ENCODE data around the gene PSMD1. TPM values are rescaled to one million over a fixed set of nuclear protein-coding genes. Genes with fewer than 3 reads are reported as not detected.

PSMD1 gene
- total RNA-seq, 2 experiments from 2014 or later = 27.9 to 31.3 TPM

DNA sequence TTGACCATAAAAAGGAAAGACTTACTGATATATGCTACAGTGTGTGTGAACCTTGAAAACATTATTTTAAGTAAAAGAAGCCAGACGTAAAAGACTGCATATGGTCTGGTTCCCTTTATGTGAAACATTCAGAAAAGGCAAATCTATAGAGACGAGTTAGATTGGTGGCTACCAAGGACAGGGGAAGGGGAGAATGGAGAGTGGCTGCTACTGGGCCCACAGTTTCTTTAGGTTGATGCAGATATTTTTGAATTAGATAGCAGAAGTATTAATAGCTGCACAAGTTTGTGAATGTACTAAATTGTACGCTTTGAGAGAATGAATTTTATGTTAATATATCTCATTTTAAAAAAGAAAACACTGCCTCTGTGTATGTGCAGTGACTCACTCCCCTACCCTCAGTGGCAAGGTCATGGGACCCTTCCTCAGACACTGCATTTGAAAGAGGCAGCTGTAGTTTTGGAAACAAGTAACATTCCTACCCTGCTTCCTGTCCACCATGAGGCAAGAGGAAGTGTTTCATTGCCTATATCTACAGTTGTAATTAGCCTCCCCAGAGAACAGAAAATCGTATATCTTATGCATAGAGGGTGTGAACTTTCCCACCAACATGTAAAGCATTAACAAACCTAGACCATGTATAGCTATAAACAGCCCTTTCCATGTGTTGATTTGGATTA, 111.9 kb downstream of the PSMD1 start:
- H3K36me3 Mint-ChIP-seq (ENCODE audit: low read depth) = peaks cover 81% of the 10 kb centered on the region
- Histone ChIP-seq H3K36me3 (ENCODE audit: insufficient read depth, low read length) (peaks cover 83% of the 10 kb centered on the region), H3K4me1 (ENCODE audit: insufficient read depth, low read length) (no peaks in the 10 kb centered on the region), H3K27me3 (ENCODE audit: control insufficient read depth in 1 of 2, insufficient read depth in 2 of 2, low read length in 2 of 2) (no peaks in the 10 kb centered on the region), H3K9me3 (ENCODE audit: control insufficient read depth in 1 of 2, insufficient read depth in 1 of 2, low read length in 2 of 2) (no peaks in the 10 kb centered on the region), H3K4me3 (ENCODE audit: low read length) (no peak overlapping the region), H3K27ac (ENCODE audit: low read depth in 1 of 2, low read length in 2 of 2) (no peak overlapping the region)
- ChIA-PET POLR2A (no interaction called here), CTCF (no interaction called here)
- no peaks in the 10 kb centered on the region for H3K9me3 Mint-ChIP-seq
- intact Hi-C loops (cut with DNase I, micrococcal nuclease) = loop anchor here in 1 of 2 experiments (10.0 kb wide), 1 partner anchor 64 kb away; no protein-coding TSS in a partner anchor
- ATAC-seq (ENCODE audit: poor library complexity) (no peak), DNase-seq (no peak)
- no peak overlapping the region for H3K4me3 Mint-ChIP-seq
- TF ChIP-seq, protein P1, sequence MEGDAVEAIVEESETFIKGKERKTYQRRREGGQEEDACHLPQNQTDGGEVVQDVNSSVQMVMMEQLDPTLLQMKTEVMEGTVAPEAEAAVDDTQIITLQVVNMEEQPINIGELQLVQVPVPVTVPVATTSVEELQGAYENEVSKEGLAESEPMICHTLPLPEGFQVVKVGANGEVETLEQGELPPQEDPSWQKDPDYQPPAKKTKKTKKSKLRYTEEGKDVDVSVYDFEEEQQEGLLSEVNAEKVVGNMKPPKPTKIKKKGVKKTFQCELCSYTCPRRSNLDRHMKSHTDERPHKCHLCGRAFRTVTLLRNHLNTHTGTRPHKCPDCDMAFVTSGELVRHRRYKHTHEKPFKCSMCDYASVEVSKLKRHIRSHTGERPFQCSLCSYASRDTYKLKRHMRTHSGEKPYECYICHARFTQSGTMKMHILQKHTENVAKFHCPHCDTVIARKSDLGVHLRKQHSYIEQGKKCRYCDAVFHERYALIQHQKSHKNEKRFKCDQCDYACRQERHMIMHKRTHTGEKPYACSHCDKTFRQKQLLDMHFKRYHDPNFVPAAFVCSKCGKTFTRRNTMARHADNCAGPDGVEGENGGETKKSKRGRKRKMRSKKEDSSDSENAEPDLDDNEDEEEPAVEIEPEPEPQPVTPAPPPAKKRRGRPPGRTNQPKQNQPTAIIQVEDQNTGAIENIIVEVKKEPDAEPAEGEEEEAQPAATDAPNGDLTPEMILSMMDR (IDR thresholded peaks at IDR 0.05) = no peak
- H3K27ac Mint-ChIP-seq = no peak overlapping the region
- no peaks in the 10 kb centered on the region for H3K4me1 Mint-ChIP-seq (ENCODE audit: low read depth)
- no peaks in the 10 kb centered on the region for H3K27me3 Mint-ChIP-seq

DNA sequence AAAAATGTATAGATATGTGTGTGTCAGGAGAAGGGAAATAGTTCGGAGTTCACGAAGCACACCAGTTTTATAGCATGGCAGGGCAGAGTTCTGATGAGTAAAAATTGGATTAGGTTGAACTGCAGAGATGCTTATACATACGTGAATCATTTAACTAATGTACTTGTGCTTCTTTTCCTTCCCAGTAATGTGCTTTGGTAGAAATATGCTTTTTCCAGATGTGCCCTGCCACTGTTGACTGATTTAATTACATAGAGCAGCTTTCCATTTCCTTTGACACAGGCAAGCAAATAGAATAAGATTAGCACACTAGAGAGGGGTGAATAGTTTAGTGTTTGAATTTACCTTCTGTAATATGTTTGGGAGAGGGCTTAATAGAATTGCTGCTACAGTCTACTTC, 112.8 kb downstream of the PSMD1 start:
- no peak for ATAC-seq (ENCODE audit: poor library complexity)
- H3K4me1 Mint-ChIP-seq (ENCODE audit: low read depth) = no peaks in the 10 kb centered on the region
- H3K36me3 Mint-ChIP-seq (ENCODE audit: low read depth) = peaks cover 85% of the 10 kb centered on the region
- no peaks in the 10 kb centered on the region for H3K4me1 ChIP-seq (ENCODE audit: insufficient read depth, low read length)
- H3K4me3 Mint-ChIP-seq = no peak overlapping the region
- no peak for DNase-seq
- TF ChIP-seq, protein P1 (IDR thresholded peaks at IDR 0.05) = no peak
- no peak overlapping the region for H3K4me3 ChIP-seq (ENCODE audit: low read length)
- H3K27ac ChIP-seq (ENCODE audit: low read depth in 1 of 2, low read length in 2 of 2) = no peak overlapping the region
- intact Hi-C loops (cut with DNase I, micrococcal nuclease) = loop anchor here in 1 of 2 experiments (10.0 kb wide), 1 partner anchor 65 kb away; no protein-coding TSS in a partner anchor
- H3K27me3 ChIP-seq (ENCODE audit: control insufficient read depth in 1 of 2, insufficient read depth in 2 of 2, low read length in 2 of 2) = no peaks in the 10 kb centered on the region
- POLR2A ChIA-PET = no interaction called here
- peaks cover 79% of the 10 kb centered on the region for H3K36me3 ChIP-seq (ENCODE audit: insufficient read depth, low read length)
- H3K9me3 Mint-ChIP-seq = no peaks in the 10 kb centered on the region
- H3K9me3 ChIP-seq (ENCODE audit: control insufficient read depth in 1 of 2, insufficient read depth in 1 of 2, low read length in 2 of 2) = no peaks in the 10 kb centered on the region
- no peaks in the 10 kb centered on the region for H3K27me3 Mint-ChIP-seq
- CTCF ChIA-PET = no interaction called here
- no peak overlapping the region for H3K27ac Mint-ChIP-seq

DNA sequence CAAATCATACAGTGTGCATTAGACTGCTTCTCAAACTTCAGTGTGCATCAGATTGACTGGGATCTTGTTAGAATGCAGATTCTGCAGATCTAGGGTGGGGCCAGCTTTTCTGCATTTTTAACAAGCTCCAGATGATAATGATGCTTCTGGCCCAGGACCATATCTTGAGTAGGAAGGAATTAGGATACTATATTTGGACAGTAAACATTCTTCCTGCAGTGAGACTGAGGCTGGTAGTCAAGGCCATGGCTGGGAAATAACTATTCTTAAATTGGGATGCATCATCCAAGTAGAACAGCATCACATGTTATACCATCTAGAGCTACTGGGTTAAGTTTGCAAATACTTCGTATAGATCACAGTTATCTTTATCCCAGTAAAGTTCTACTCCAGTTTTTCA, 113.4 kb downstream of the PSMD1 start:
- H3K4me1 Mint-ChIP-seq (ENCODE audit: low read depth) = no peaks in the 10 kb centered on the region
- Histone ChIP-seq H3K4me1 (ENCODE audit: insufficient read depth, low read length) (no peaks in the 10 kb centered on the region), H3K27ac (ENCODE audit: low read depth in 1 of 2, low read length in 2 of 2) (no peak overlapping the region), H3K27me3 (ENCODE audit: control insufficient read depth in 1 of 2, insufficient read depth in 2 of 2, low read length in 2 of 2) (no peaks in the 10 kb centered on the region), H3K9me3 (ENCODE audit: control insufficient read depth in 1 of 2, insufficient read depth in 1 of 2, low read length in 2 of 2) (no peaks in the 10 kb centered on the region), H3K36me3 (ENCODE audit: insufficient read depth, low read length) (peaks cover 79% of the 10 kb centered on the region), H3K4me3 (ENCODE audit: low read length) (no peak overlapping the region)
- H3K36me3 Mint-ChIP-seq (ENCODE audit: low read depth) = peaks cover 84% of the 10 kb centered on the region
- intact Hi-C loops (cut with DNase I, micrococcal nuclease) = no loop called here
- POLR2A ChIA-PET = no interaction called here
- TF ChIP-seq, protein P1 (IDR thresholded peaks at IDR 0.05) = no peak
- DNase-seq (no peak), ATAC-seq (ENCODE audit: poor library complexity) (no peak)
- CTCF ChIA-PET = no interaction called here
- no peaks in the 10 kb centered on the region for H3K27me3 Mint-ChIP-seq
- no peak overlapping the region for H3K27ac Mint-ChIP-seq
- no peaks in the 10 kb centered on the region for H3K9me3 Mint-ChIP-seq
- H3K4me3 Mint-ChIP-seq = no peak overlapping the region

Data from CD4-positive, alpha-beta T cell (primary cell).